Effector memory CD8-positive, alpha-beta T cell (primary cell): ENCODE results near the gene HAUS8.

Experiments used
- ATAC-seq: fragments of 150-1000 bp; cut with Tn5 transposase; replicated peaks from 2 replicates; pipeline ENCODE4 v1.10.0; 2021; ENCODE audit warnings: mild to moderate bottlenecking, moderate library complexity
- DNase-seq, 3 experiments: peaks; one replicate each; pipeline ENCODE4 v3.0.0; 2021
- H3K27ac Mint-ChIP-seq, 2 donors: one replicate each; pipeline ENCODE4 v1.8.0; 2022; ENCODE audit warnings: mild to moderate bottlenecking in 2 of 2, mixed read lengths in 2 of 2, moderate library complexity in 2 of 2
- H3K27me3 Mint-ChIP-seq, 2 donors: one replicate each; pipeline ENCODE4 v1.8.0; 2022; ENCODE audit warnings: mixed read lengths in 2 of 2
- H3K36me3 Mint-ChIP-seq: one replicate; pipeline ENCODE4 v1.8.0; 2022; ENCODE audit warnings: mild to moderate bottlenecking, moderate library complexity, mixed read lengths; ENCODE audit not compliant: insufficient read depth
- H3K4me1 Mint-ChIP-seq, 2 donors: one replicate each; pipeline ENCODE4 v1.8.0; 2022; ENCODE audit warnings: low read depth in 2 of 2, mixed read lengths in 2 of 2
- H3K4me3 Mint-ChIP-seq, 2 donors: one replicate each; pipeline ENCODE4 v1.8.0; 2022; ENCODE audit warnings: mild to moderate bottlenecking in 2 of 2, mixed read lengths in 2 of 2, moderate library complexity in 2 of 2
- H3K9me3 Mint-ChIP-seq, 2 donors: one replicate each; pipeline ENCODE4 v1.8.0; 2022; ENCODE audit warnings: mixed read lengths in 2 of 2

Gene HAUS8

DNA sequence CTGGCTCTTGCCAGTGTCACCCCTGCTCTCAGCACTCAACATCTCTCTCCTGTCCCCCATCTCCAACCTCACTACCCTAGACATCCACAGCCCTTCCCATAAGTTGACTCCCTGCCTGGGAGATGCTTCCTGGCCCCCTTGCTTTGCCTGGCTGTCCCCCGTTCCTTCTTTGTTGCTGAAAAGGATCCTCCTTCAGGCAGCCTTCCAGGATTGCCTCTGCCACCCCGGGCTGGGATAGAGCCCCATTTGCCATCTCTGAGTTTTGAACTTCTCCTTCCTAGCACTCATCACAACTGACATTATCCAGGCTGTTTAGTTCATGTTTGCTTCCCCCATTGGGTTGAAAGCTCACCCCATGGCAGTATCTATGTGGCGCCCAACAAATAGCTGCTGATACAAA lies 68.7 kb downstream of the HAUS8 start:
- peaks cover 10 to 12% of the 10 kb centered on the region in 2 donors for H3K4me1 Mint-ChIP-seq
- no peaks in the 10 kb centered on the region for H3K27me3 Mint-ChIP-seq
- H3K9me3 Mint-ChIP-seq, result no peaks in the 10 kb centered on the region

DNA sequence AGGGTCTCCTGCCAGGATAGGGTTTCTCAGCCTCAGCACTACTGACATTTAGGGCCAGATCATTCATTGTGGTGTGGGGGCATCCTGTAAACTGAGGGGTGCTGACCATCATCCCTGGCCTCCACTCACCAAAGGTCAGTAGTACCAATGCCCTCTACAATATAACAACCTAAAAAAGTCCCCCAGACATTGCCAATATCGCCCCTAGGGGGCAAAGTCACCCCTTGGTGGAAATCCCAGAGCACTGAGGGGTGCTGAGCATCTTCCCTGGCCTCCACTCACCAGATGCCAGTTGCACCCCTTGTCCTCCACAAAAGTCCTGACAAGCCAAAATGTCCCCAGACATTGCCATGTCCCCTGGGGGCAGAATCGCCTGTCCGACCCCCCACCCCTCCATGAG lies 70.3 kb downstream of the HAUS8 start:
- peaks cover 24 to 27% of the 10 kb centered on the region in 2 donors for H3K4me1 Mint-ChIP-seq
- H3K36me3 Mint-ChIP-seq, result peaks cover 11% of the 10 kb centered on the region
- H3K27ac Mint-ChIP-seq, result peak overlapping the region; percentile 15 to 35
- no peak for DNase-seq
- ATAC-seq, result no peak
- no peaks in the 10 kb centered on the region for H3K27me3 Mint-ChIP-seq
- no peaks in the 10 kb centered on the region for H3K9me3 Mint-ChIP-seq
- H3K4me3 Mint-ChIP-seq, result no peak overlapping the region

More for the DNA sequence above, 68.7 kb downstream of the HAUS8 start:
- ATAC-seq (no peak), DNase-seq (no peak)
- H3K27ac Mint-ChIP-seq, result peak overlapping the region in 1 of 2 donors; percentile 86
- H3K36me3 Mint-ChIP-seq, result peaks cover 9% of the 10 kb centered on the region
- no peak overlapping the region for H3K4me3 Mint-ChIP-seq

DNA sequence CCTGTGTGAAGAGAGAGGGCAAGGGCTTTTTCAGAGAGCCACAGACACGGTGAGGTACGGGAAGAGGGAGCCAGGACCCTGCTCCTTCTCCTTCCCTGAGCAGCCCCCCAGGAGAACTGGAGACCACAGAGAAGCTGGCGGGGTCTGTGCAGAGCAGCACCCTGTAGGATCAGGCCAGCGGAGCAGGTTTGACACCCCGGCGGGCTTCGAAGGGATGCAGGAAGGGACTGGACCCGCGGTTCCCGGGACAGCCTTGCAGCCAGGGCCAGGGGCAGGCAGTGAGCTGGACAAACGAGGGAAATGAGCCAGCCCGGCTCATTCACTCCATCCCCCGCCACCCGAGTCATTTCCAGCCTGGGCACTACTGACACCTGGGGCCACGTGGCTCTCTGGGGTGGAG lies 70.9 kb downstream of the HAUS8 start:
- peaks cover 24 to 28% of the 10 kb centered on the region in 2 donors for H3K4me1 Mint-ChIP-seq
- ATAC-seq (no peak), DNase-seq (no peak)
- H3K4me3 Mint-ChIP-seq, result no peak overlapping the region
- no peak overlapping the region for H3K27ac Mint-ChIP-seq
- no peaks in the 10 kb centered on the region for H3K9me3 Mint-ChIP-seq
- H3K36me3 Mint-ChIP-seq, result peaks cover 11% of the 10 kb centered on the region
- H3K27me3 Mint-ChIP-seq, result no peaks in the 10 kb centered on the region

DNA sequence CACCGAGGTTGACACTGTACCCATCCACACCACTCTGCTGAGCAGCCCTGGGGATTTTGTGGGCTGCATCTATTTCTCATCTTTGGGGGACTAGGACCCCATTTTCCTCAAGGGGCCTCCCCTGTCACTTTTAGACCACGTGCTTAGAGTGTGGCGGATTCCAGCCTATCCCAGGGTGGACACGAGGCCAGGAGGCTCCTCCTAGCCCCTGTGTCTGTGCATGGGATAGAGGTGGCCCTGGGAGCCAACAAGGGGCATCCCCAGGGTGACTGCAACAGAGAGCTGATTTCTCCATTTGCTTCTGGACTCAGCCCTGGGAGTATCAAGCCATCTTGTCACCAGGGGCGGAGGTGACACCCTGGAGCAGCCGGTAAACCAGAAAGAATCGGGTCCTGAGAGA lies 72.8 kb downstream of the HAUS8 start:
- no peak for DNase-seq
- no peak for ATAC-seq
- Mint-ChIP-seq H3K4me3 (peak overlapping the region; percentile 80 to 83), H3K27ac (peak overlapping the region; percentile 92 to 95), H3K4me1 (peaks cover 24 to 28% of the 10 kb centered on the region in 2 donors), H3K27me3 (no peaks in the 10 kb centered on the region), H3K36me3 (peaks cover 7% of the 10 kb centered on the region), H3K9me3 (no peaks in the 10 kb centered on the region)

DNA sequence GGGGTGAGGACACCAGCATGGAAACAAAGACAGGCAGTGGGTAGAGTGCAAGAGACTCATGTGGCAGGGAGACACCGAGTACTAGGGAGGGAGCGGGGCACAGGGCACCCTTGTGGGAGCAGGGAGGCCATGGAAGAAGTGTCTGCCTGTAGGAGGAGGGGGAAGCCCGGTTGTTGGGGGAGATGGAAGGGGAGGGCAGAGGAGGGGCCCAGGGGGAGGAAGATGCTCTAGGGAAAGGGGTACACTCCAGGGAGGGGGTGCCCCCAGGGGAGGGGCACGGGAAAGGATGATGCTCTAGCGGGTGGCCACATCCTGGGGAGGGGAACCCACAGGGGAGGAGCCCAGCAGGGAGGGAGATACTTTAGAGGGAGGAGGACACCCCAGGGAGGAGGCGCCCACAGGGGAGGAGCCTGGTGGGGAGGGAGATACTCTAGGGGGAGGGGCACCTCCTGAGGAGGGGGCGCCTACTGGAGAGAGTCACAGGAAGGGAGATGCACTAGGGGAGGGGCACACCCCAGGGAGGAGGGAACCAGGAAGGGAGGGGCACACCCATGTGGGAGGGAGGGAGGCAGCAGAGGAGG lies 73.6 kb downstream of the HAUS8 start:
- DNase-seq (peak; percentile 84), ATAC-seq (peak; percentile 97)
- peak overlapping the region; percentile 80 to 83 for H3K4me3 Mint-ChIP-seq
- H3K9me3 Mint-ChIP-seq, result no peaks in the 10 kb centered on the region
- peaks cover 24 to 28% of the 10 kb centered on the region in 2 donors for H3K4me1 Mint-ChIP-seq
- peak overlapping the region; percentile 92 to 95 for H3K27ac Mint-ChIP-seq
- H3K27me3 Mint-ChIP-seq, result no peaks in the 10 kb centered on the region
- peaks cover 7% of the 10 kb centered on the region for H3K36me3 Mint-ChIP-seq
